ENCODE measurements around the gene MICU2.

DNA sequence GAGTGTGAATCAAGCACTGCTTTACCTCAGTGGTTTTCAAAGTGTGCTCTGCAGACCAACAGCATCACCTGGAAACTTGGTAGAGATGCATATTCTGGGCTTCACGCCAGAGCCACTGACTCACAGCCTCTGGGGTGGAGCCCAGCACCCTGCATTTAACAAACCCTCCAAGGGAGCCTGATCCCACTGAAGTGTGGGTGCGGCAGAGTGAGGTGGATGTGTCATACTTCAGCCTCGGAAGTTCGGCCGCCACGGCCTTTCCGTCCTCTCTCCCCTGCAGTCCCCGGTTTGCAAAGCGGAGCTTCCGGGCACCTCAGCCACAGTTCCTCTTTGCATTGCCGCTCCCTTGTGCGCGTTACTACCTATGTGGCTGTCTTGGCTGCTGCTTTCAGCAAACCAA lies 33.3 kb upstream of the MICU2 start:
- TF ChIP-seq, protein P1, sequence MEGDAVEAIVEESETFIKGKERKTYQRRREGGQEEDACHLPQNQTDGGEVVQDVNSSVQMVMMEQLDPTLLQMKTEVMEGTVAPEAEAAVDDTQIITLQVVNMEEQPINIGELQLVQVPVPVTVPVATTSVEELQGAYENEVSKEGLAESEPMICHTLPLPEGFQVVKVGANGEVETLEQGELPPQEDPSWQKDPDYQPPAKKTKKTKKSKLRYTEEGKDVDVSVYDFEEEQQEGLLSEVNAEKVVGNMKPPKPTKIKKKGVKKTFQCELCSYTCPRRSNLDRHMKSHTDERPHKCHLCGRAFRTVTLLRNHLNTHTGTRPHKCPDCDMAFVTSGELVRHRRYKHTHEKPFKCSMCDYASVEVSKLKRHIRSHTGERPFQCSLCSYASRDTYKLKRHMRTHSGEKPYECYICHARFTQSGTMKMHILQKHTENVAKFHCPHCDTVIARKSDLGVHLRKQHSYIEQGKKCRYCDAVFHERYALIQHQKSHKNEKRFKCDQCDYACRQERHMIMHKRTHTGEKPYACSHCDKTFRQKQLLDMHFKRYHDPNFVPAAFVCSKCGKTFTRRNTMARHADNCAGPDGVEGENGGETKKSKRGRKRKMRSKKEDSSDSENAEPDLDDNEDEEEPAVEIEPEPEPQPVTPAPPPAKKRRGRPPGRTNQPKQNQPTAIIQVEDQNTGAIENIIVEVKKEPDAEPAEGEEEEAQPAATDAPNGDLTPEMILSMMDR (IDR thresholded peaks at IDR 0.05) = no peak
- TF ChIP-seq POLR2A (IDR thresholded peaks at IDR 0.05) = no peak
- no peak for TF ChIP-seq EP300 (IDR thresholded peaks at IDR 0.05)
